ENCODE data around the gene BPI.
"Not testable (repeated sequence)": the region's sequence is repeated elsewhere in the genome, so short reads cannot be mapped to it uniquely, and the experiment has no call there.

BPI gene

GRCh38 chr20:38336726-38337125, 32.8 kb downstream of the BPI start:
- DNase-seq (ENCODE audit: low read depth), result no peak

GRCh38 chr20:38337561-38338140, 33.7 kb downstream of the BPI start:
- DNase-seq (ENCODE audit: low read depth), result no peak

- DNase-seq (ENCODE audit: low read depth), result no peak
These were observed 35.0 kb downstream of the BPI start for GRCh38 chr20:38338849-38339520.

DNA sequence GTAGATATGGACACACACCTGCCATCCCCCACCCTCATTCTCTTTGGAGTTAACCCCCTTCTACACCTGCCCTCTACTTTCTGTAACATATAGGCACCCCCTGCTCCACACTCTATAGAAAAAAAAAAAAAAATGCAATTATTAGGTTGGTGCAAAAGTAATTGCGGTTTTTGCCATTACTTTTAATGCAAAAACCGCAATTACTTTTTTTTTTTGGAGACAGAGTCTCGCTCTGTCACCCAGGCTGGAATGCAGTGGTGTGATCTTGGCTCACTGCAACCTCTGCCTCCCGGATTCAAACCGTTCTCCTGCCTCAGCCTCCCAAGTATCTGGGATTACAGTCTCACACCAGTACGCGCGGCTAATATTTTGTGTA, 35.6 kb downstream of the BPI start:
- DNase-seq (ENCODE audit: low read depth), result not testable (repeated sequence)

- DNase-seq (ENCODE audit: low read depth), result no peak
These were observed 36.0 kb downstream of the BPI start for GRCh38 chr20:38339997-38340396.

DNA sequence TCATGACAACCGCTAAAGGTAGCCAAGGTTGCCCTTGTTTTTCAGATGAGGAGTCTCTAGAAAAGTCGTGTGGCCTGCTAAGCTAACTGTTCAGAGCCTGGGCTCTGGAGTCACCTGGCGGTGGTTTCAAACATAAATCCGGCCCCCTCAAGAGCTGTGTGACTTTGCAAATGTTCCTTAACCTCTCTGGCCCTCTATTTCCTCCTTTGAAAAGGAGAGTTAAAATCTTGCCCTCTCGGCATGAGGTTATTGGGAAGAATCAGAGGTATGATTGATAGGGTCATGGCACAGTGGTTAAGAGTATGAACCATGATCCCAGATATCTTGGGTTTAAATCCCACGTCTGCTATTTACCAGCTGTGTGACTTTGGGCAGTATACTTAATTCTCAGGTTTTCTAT, 36.7 kb downstream of the BPI start:
- no peak for DNase-seq (ENCODE audit: low read depth)

GRCh38 chr20:38342216-38342615, 38.3 kb downstream of the BPI start:
- no peak for DNase-seq (ENCODE audit: low read depth)

- DNase-seq (ENCODE audit: low read depth), result no peak
These were observed 38.9 kb downstream of the BPI start for GRCh38 chr20:38342713-38343310.

DNA sequence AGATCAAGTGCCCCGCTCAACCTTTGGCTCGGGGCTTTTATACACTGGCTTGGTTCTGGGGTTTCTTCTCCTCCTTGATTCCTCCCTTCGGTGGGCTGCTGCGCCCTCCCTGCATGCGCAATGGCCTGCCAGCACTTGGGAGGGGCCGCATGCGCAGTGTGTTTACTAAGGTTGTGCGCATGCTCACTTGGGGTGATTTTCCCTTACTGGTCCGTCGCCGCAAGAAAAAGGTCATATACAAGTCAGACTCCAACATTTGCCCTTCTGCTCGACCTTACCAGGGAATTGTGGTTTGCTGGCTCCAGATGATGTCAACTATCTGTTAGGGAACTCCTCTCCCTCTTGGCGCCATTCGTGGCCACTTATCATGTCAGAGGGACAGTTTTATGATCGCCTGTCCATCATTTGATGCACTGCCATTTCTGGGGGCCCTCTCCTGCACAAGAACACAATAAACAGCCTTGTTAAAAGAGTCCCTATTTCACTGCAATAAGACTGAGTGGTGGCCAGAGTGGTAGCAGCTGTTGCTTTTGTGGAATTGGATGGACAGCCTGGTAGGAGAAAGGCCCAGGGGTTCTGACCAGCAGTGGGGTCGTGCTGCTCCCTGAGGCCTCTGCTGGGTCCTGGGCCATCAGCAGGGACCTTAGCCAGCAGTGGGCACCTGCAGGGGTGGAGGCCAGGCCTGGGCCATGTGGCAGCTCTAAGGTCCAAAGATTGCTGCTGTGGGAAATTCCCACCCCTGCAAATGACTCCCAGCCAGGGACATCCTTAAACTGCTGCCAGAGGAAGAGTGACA, 39.6 kb downstream of the BPI start:
- no peak for DNase-seq (ENCODE audit: low read depth)

DNA sequence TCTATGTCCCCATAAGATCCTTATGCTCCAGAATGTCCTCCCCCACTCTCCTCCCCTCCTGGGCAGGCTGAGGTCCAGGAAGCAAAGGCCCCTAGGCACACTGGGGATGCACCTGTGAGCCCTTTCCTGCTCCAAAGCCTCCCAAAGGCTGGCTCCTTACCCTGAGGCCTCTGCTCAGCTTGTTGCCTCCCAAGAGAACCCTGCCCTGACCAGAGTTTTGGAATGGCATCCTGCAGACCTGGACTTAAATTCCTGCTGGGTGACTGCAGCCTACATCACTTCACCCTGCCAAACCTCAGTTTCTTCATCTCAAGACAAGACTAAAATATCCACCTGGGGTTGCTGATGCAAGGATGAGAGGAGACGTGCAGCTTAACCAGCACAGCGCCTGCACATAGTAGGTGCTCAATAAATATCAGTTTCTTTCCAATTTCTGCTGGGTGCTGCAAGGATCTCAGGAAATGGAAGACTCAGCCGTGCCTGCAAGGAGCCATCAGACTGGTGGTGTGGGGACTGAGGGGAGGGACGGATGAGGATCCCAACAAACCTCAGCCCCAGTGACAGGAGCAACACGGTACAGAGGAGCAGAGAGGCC, 40.2 kb downstream of the BPI start:
- DNase-seq (ENCODE audit: low read depth), result no peak

GRCh38 chr20:38345643-38346042, 41.7 kb downstream of the BPI start:
- DNase-seq (ENCODE audit: low read depth), result no peak

DNA sequence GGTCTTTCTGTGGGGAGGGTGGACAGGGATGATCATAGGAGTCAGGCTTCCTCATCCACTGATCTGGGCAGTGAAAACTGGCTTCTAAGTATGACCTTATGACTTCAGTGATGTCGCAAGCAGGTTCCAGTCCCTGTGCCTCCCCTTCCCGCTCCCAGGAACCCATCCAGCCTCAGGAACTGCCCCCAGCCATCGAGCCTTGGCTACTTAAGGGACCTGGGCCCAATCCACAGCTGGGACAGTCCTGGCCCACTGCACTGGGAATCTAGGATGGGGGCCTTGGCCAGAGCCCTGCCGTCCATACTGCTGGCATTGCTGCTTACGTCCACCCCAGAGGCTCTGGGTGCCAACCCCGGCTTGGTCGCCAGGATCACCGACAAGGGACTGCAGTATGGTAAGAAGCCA, 42.3 kb downstream of the BPI start, which contains the start of gene LBP:
Gene LBP (plus strand): TSS at position 236 of the 405 bp plus-strand sequence. CDS start 35 bp downstream, at position 271.
- DNase-seq (ENCODE audit: low read depth), result no peak

GRCh38 chr20:38346741-38347140, 42.8 kb downstream of the BPI start:
- no peak for DNase-seq (ENCODE audit: low read depth)

DNA sequence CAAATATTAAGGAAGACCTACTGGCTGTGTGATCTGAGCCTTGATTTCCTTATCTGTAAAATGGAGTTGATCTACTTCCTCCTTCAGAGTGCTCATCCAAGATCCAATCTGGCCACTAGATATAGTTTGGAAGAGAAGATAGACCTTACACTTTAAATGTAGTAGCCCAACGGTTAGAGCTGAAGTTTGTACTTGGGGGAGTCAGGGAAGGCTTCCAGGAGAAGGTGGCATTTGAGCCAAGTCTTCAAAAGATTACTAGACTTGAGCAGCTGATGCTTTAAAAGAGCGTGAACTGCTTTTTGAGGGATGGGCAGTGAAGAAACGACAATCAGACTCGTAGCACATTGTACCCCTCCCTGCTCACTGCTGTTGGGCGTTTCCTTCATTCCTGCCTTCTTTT, 45.9 kb downstream of the BPI start:
- no peak for DNase-seq (ENCODE audit: low read depth)

DNA sequence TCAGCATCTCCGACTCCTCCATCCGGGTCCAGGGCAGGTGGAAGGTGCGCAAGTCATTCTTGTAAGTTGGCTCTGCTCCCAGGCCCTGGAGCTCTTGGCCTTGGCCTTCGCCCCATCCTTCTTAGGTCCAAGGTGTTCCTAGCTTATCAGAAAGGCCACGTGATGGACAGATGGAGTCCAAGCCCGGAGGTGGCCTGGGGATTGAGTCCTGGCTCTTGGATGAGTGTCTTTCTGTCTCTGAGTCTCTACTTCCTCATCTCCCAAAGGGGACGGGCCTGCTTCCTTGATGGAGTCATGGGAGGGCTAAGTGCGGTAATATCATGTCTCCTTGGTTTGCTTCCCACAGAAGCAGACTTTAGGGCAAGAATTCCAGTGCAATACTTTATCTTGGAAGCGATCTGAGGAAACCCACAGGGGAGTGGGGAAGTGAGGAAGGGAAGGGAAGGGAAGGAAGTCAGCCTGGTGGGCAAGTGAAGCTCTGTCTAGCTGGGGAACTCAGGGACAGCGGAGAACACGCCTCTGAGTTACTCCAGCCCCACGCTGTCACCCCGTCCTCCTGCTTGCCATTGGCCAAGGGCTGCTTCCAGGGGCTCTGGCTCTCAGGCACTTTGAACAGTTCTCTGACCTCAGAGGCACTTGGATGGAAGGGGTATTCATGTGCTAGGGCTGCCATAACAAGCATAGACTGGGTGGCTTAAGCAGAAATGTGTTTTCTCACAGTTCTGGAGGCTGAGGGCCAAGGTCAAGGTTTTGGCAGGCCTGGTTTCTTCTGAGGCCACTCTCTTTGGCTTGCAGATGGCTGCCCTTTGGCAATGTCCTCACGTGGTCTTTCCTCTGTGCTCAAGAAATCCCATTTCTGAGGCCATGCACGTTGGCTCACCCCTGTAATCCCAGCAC, 47.2 kb downstream of the BPI start:
- no peak for DNase-seq (ENCODE audit: low read depth)

- DNase-seq (ENCODE audit: low read depth), result no peak
These were observed 49.4 kb downstream of the BPI start for GRCh38 chr20:38353316-38353715.

DNA sequence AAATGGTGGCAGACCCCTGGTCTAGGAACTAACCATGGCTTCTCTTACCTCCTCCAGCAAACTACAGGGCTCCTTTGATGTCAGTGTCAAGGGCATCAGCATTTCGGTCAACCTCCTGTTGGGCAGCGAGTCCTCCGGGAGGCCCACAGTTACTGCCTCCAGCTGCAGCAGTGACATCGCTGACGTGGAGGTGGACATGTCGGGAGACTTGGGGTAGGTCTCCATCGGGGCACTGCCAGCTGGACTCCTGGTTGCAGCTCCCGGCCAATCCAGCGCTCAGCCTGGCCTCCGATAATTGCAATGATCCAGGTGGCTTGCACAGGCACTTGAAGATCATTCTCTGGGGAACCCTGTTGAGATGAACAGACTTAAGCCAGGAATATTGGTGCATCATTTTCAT, 50.3 kb downstream of the BPI start:
- no peak for DNase-seq (ENCODE audit: low read depth)

DNA sequence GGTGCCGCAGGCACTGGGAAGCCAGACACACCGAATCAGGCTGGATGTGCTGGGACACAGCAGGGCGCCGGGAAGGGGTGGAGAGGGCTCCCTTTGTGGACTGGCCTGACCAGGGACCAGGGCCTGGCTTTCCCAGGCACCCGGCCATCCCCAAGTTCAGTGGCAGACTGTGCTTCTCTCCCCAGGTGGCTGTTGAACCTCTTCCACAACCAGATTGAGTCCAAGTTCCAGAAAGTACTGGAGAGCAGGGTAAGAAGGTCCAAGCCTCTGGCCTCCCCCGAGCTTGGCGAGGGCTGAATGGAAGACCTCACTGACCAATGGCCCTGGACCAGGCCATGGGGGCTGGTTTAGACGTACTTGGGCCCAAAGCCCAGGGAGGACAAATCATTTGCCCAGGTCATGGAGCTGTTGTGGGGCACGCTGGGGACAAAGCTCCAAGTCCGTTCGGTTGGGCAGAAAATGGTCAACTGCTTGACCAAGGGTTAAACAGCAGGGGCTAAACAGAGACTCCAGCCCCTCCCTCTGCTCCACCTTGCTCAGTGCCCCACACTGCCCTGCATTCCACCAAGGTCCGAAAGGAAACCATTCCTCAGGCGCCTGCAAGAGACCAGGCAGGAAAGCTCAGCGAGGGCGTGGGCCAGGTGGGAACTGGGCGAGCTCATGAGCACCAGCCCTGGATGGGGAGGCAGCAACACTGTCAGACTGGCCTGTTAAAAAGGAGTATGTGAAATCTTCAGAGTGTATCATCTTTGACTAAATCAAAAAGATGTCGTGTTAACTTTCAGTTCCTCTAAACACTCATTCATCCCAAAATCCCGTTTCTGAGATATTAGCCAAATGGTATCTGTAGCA, 51.4 kb downstream of the BPI start:
- DNase-seq (ENCODE audit: low read depth), result no peak

GRCh38 chr20:38357653-38358207, 53.8 kb downstream of the BPI start:
- DNase-seq (ENCODE audit: low read depth), result no peak

GRCh38 chr20:38358556-38358955, 54.6 kb downstream of the BPI start:
- no peak for DNase-seq (ENCODE audit: low read depth)

Data from GM04503 (cell line).